ENCODE measurements around the gene SHISA5.

- TF ChIP-seq CTCF (conservative IDR thresholded peaks at IDR 0.05) (no peak), ZFX (IDR thresholded peaks at IDR 0.05) (no peak)
Observed at GRCh38 chr3:48469046-48469915, 34.7 kb downstream of the SHISA5 start.
